GM12878 (cell line): ENCODE data around the gene FKBP1B. TPM values are rescaled to one million over a fixed set of nuclear protein-coding genes. Genes with fewer than 3 reads are reported as not detected.
A peak's percentile ranks its signal among the peaks of the same experiment; 100 is the strongest.

ENCODE experiments used
- BHLHE40 ChIP-seq, 2 experiments: fragments of 450-650 bp in 1 of 2; IDR thresholded peaks; 2 replicates each; pipeline ENCODE4 v1.6.1; 2011 to 2017; ENCODE audit warnings: low read depth in 2 of 2, borderline replicate concordance in 1 of 2, improper control_type of control experiment in 1 of 2, low read length in 1 of 2, mild to moderate bottlenecking in 1 of 2
- DPF2 ChIP-seq: fragments of 450-650 bp; IDR thresholded peaks from 2 replicates; pipeline ENCODE4 v1.6.1; 2017; ENCODE audit warnings: mild to moderate bottlenecking
- ELK1 ChIP-seq: IDR thresholded peaks from 2 replicates; pipeline ENCODE4 v1.6.1; 2012; ENCODE audit warnings: low read depth, low read length, improper control_type of control experiment
- EP300 ChIP-seq, 2 experiments: fragments of 150-350 bp in 1 of 2; IDR thresholded peaks; 2 replicates each; pipeline ENCODE4 v1.6.1; 2011 to 2012; ENCODE audit warnings: low read depth in 2 of 2, low read length in 2 of 2, borderline replicate concordance in 1 of 2, improper control_type of control experiment in 1 of 2, inconsistent platforms in 1 of 2; ENCODE audit not compliant: control insufficient read depth in 1 of 2
- EZH2 ChIP-seq: IDR thresholded peaks from 2 replicates; pipeline ENCODE4 v1.6.1; 2012; ENCODE audit warnings: low read depth, mild to moderate bottlenecking, control low read depth, inconsistent platforms, low read length, borderline replicate concordance; ENCODE audit not compliant: control insufficient read depth
- HDAC6 ChIP-seq: fragments of 200-600 bp; sonication (generic); IDR thresholded peaks from one replicate; pipeline ENCODE4 v1.8.0; 2017; ENCODE audit warnings: antibody characterized with exemption; ENCODE audit not compliant: unreplicated experiment
- IKZF2 ChIP-seq, 2 experiments: fragments of 450-650 bp; IDR thresholded peaks; 2 replicates each; pipeline ENCODE4 v1.6.1; 2017; ENCODE audit warnings: mild to moderate bottlenecking in 2 of 2, moderate library complexity in 2 of 2
- MEF2B ChIP-seq: fragments of 450-650 bp; IDR thresholded peaks from 2 replicates; pipeline ENCODE4 v1.6.1; 2018; ENCODE audit warnings: mild to moderate bottlenecking, moderate library complexity; ENCODE audit not compliant: partially characterized antibody, poor library complexity, severe bottlenecking
- NR2C2 ChIP-seq: IDR thresholded peaks from 2 replicates; pipeline ENCODE4 v1.6.1; 2011; ENCODE audit warnings: borderline replicate concordance, low read depth; ENCODE audit not compliant: control insufficient read depth, insufficient read length
- NR2F1 ChIP-seq: fragments of 450-650 bp; conservative IDR thresholded peaks from 2 replicates; pipeline ENCODE4 v1.6.1; 2017; ENCODE audit warnings: mild to moderate bottlenecking
- RAD51 ChIP-seq: fragments of 450-650 bp; IDR thresholded peaks from 2 replicates; pipeline ENCODE4 v1.6.1; 2016; ENCODE audit warnings: moderate library complexity, mild to moderate bottlenecking, inconsistent platforms
- RELA ChIP-seq: fragments of 450-650 bp; IDR thresholded peaks from 2 replicates; pipeline ENCODE4 v1.8.0; 2014; ENCODE audit warnings: borderline replicate concordance; ENCODE audit not compliant: partially characterized antibody
- polyA plus RNA-seq, 11 experiments: library from polyadenylated mRNA; depleted of rRNA in 4 of 11; unstranded in 6 of 11; stranded (reverse) in 5 of 11; fragments of >200 nt; fragmentation: Nextera tagmentation in 4 of 11; fragmentation: Illumina TruSeq in 1 of 11; extraction: Ambion mirVana in 4 of 11; extraction: Trizol in 1 of 11; gene quantifications; 1 replicate in 1 of 11; 2 replicates in 10 of 11; pipeline versions ENCODE4 v1.2.1 to v1.2.3, GENCODE V29; 2011 to 2016; ENCODE audit warnings: inconsistent platforms in 2 of 11, missing spikeins in 2 of 11, low read depth in 1 of 11
- total RNA-seq, 4 experiments: library from RNA; depleted of rRNA in 3 of 4; stranded (reverse); fragments of >200 nt in 3 of 4; fragmentation: Illumina TruSeq in 1 of 4; extraction: Trizol in 1 of 4; gene quantifications; 2 replicates each; pipeline versions ENCODE4 v1.2.1 to v1.2.3, GENCODE V29; 2013 to 2021

The FKBP1B gene
- total and polyA plus RNA-seq, 10 of the 15 experiments (the other 5 are each of a cell fraction or from before 2014, with no cell fraction given): 0.18 to 0.53 (median 0.24) TPM

GRCh38 chr2:24084386-24085199, 35.1 kb downstream of the FKBP1B start, which contains the start of gene TP53I3 (continued):
- 0 out of 4 replicates have a peak, but pooled peaks have one; percentile 10 to 22 for TF ChIP-seq BHLHE40 (IDR thresholded peaks at IDR 0.05; ENCODE audit: borderline replicate concordance in 1 of 2, low read depth in 2 of 2, low read length in 1 of 2)
- TF ChIP-seq RELA: no peak
- peak; percentile 62 for TF ChIP-seq NR2F1
- peak; percentile 78 to 88 for TF ChIP-seq IKZF2 (IDR thresholded peaks at IDR 0.05)
- no peak for TF ChIP-seq RAD51
- TF ChIP-seq NR2C2: no peak
- no peak for TF ChIP-seq ELK1
- 0 out of 2 replicates have a peak, but pooled peaks have one; percentile 51 for TF ChIP-seq DPF2
- 0 out of 4 replicates have a peak, but pooled peaks of 1 of the 2 experiments have one; percentile 9 for TF ChIP-seq EP300 (IDR thresholded peaks at IDR 0.05; ENCODE audit: borderline replicate concordance in 1 of 2, control insufficient read depth in 1 of 2, low read depth in 2 of 2, low read length in 2 of 2)
- no peak for TF ChIP-seq HDAC6
- TF ChIP-seq EZH2: no peak
- peak; percentile 28 for TF ChIP-seq MEF2B
- TF ChIP-seq, all 136 proteins: peak for 22
